IMR-90 (cell line): ENCODE measurements around the gene TYR. TPM values are rescaled to one million over a fixed set of nuclear protein-coding genes. Genes with fewer than 3 reads are reported as not detected.

Experiments used
- ATAC-seq: fragments of 200-7000 bp; cut with Tn5 transposase; 2 replicates; pipeline ENCODE4 v1.9.1; 2020; ENCODE audit warnings: low read depth, mild to moderate bottlenecking, moderate library complexity
- BruUV-seq: library from RNA; stranded (reverse); fragments of 400-500 nt; replicated peaks from 2 replicates; lab custom pipeline; 2021; lab: Mats Ljungman, UMichigan
- CTCF ChIA-PET: fragments of 300-600 bp; formaldehyde crosslinking; extraction: SDS; loops from one replicate; lab custom pipeline; 2021; ENCODE audit warnings: antibody characterized with exemption; lab: Yijun Ruan, JAX
- POLR2A ChIA-PET: fragments of 300-600 bp; sonication (Branson Sonifier 250); formaldehyde crosslinking; loops from one replicate; lab custom pipeline; 2022; ENCODE audit warnings: antibody characterized with exemption; ENCODE audit not compliant: unreplicated experiment; lab: Charles Lee
- DNase-seq: peaks from one replicate; pipeline ENCODE4 v3.0.0; 2013
- H2AFZ ChIP-seq: replicated peaks from 2 replicates; pipeline ENCODE3; 2013; ENCODE audit warnings: low read length, mild to moderate bottlenecking; ENCODE audit not compliant: poor library complexity
- H2AK5ac ChIP-seq: 2 replicates; pipeline ENCODE4 v1.6.1; 2013; ENCODE audit warnings: low read depth, low read length, inconsistent platforms
- H2AK9ac ChIP-seq: replicated peaks from 2 replicates; pipeline ENCODE3; 2013; ENCODE audit warnings: mild to moderate bottlenecking, low read depth, low read length, moderate library complexity; ENCODE audit not compliant: poor library complexity
- H2BK120ac ChIP-seq: 2 replicates; pipeline ENCODE4 v1.6.1; 2013; ENCODE audit warnings: low read depth, low read length, inconsistent platforms
- H2BK15ac ChIP-seq: 3 replicates; pipeline ENCODE4 v1.6.1; 2013; ENCODE audit warnings: low read depth, low read length, inconsistent platforms
- H2BK20ac ChIP-seq: 2 replicates; pipeline ENCODE4 v1.6.1; 2013; ENCODE audit warnings: low read depth, mild to moderate bottlenecking, inconsistent platforms, low read length, moderate library complexity
- H2BK5ac ChIP-seq: 2 replicates; pipeline ENCODE4 v1.6.1; 2013; ENCODE audit warnings: mild to moderate bottlenecking, low read depth, low read length, inconsistent platforms; ENCODE audit not compliant: poor library complexity, severe bottlenecking
- H3K14ac ChIP-seq: replicated peaks from 2 replicates; pipeline ENCODE4 v1.6.1; 2013; ENCODE audit warnings: low read depth, low read length, inconsistent platforms
- H3K18ac ChIP-seq: 2 replicates; pipeline ENCODE4 v1.6.1; 2013; ENCODE audit warnings: low read depth, low read length, control low read depth
- H3K23ac ChIP-seq: 2 replicates; pipeline ENCODE4 v1.6.1; 2013; ENCODE audit warnings: low read depth, low read length, inconsistent platforms
- H3K27ac ChIP-seq: 2 replicates; pipeline ENCODE4 v1.5.1; 2013; ENCODE audit warnings: mild to moderate bottlenecking, control low read depth, low read length; ENCODE audit not compliant: insufficient read depth
- H3K27me3 ChIP-seq: 2 replicates; pipeline ENCODE4 v1.6.1; 2013; ENCODE audit warnings: low read length; ENCODE audit not compliant: control insufficient read depth, insufficient read depth
- H3K36me3 ChIP-seq: 2 replicates; pipeline ENCODE4 v1.6.1; 2013; ENCODE audit warnings: low read length, mixed read lengths; ENCODE audit not compliant: control insufficient read depth, insufficient read depth
- H3K4ac ChIP-seq: 2 replicates; pipeline ENCODE4 v1.6.1; 2013; ENCODE audit warnings: low read depth, low read length, inconsistent platforms
- H3K4me1 ChIP-seq: 2 replicates; pipeline ENCODE4 v1.6.1; 2013; ENCODE audit warnings: low read length, mixed read lengths; ENCODE audit not compliant: control insufficient read depth, insufficient read depth
- H3K4me2 ChIP-seq: 2 replicates; pipeline ENCODE4 v1.6.1; 2013; ENCODE audit warnings: low read depth, mild to moderate bottlenecking, control low read depth, low read length, moderate library complexity
- H3K4me3 ChIP-seq: 2 replicates; pipeline ENCODE4 v1.5.1; 2013; ENCODE audit warnings: low read depth, mild to moderate bottlenecking, control low read depth, low read length, moderate library complexity; ENCODE audit not compliant: insufficient read depth
- H3K56ac ChIP-seq: 2 replicates; pipeline ENCODE4 v1.6.1; 2013; ENCODE audit warnings: low read length, inconsistent platforms; ENCODE audit not compliant: insufficient read depth; ENCODE audit errors: extremely low read depth
- H3K79me1 ChIP-seq, 2 experiments: 2 replicates each; pipeline ENCODE4 v1.6.1; 2013; ENCODE audit warnings: low read length in 2 of 2, inconsistent platforms in 1 of 2, low read depth in 1 of 2
- H3K9ac ChIP-seq: 2 replicates; pipeline ENCODE4 v1.6.1; 2013; ENCODE audit warnings: low read depth, low read length, control low read depth
- H3K9me1 ChIP-seq: 2 replicates; pipeline ENCODE4 v1.6.1; 2013; ENCODE audit warnings: low read length, inconsistent platforms; ENCODE audit not compliant: insufficient read depth
- H3K9me3 ChIP-seq: 2 replicates; pipeline ENCODE4 v1.6.1; 2013; ENCODE audit warnings: low read length; ENCODE audit not compliant: control insufficient read depth, insufficient read depth
- H4K20me1 ChIP-seq: 2 replicates; pipeline ENCODE4 v1.6.1; 2013; ENCODE audit warnings: low read length, inconsistent platforms; ENCODE audit not compliant: insufficient read depth
- H4K5ac ChIP-seq: 2 replicates; pipeline ENCODE4 v1.6.1; 2013; ENCODE audit warnings: mild to moderate bottlenecking, low read depth, low read length, control low read depth
- H4K8ac ChIP-seq, 2 experiments: 2 replicates each; pipeline ENCODE4 v1.6.1; 2013; ENCODE audit warnings: low read depth in 2 of 2, low read length in 2 of 2, control low read depth in 1 of 2, inconsistent platforms in 1 of 2
- H4K91ac ChIP-seq: 2 replicates; pipeline ENCODE4 v1.6.1; 2013; ENCODE audit warnings: low read depth, low read length, inconsistent platforms; ENCODE audit not compliant: insufficient read depth
- BHLHE40 ChIP-seq: fragments of 150-350 bp; IDR thresholded peaks from 2 replicates; pipeline ENCODE4 v1.6.1; 2016; ENCODE audit warnings: mild to moderate bottlenecking, low read depth, low read length
- CEBPB ChIP-seq: IDR thresholded peaks from 2 replicates; pipeline ENCODE4 v1.6.1; 2012; ENCODE audit warnings: low read depth, low read length, improper control_type of control experiment
- CHD1 ChIP-seq: IDR thresholded peaks from 2 replicates; pipeline ENCODE4 v1.6.1; 2012; ENCODE audit warnings: low read depth, low read length, improper control_type of control experiment
- FOS ChIP-seq: fragments of 150-350 bp; IDR thresholded peaks from 2 replicates; pipeline ENCODE4 v1.6.1; 2016; ENCODE audit warnings: low read depth, low read length
- MAFK ChIP-seq: IDR thresholded peaks from 2 replicates; pipeline ENCODE4 v1.6.1; 2012; ENCODE audit warnings: low read depth, low read length, improper control_type of control experiment
- MAZ ChIP-seq: IDR thresholded peaks from 2 replicates; pipeline ENCODE4 v1.6.1; 2012; ENCODE audit warnings: low read depth, mild to moderate bottlenecking, low read length, improper control_type of control experiment, moderate library complexity, borderline replicate concordance
- MXI1 ChIP-seq: IDR thresholded peaks from 2 replicates; pipeline ENCODE4 v1.6.1; 2012; ENCODE audit warnings: low read depth, mild to moderate bottlenecking, low read length, moderate library complexity, borderline replicate concordance
- NFE2L2 ChIP-seq: fragments of 150-350 bp; IDR thresholded peaks from 2 replicates; pipeline ENCODE4 v1.6.1; 2016; ENCODE audit warnings: low read depth, mild to moderate bottlenecking, low read length
- POLR2A ChIP-seq: IDR thresholded peaks from 2 replicates; pipeline ENCODE4 v1.6.1; 2012; ENCODE audit warnings: mild to moderate bottlenecking, low read depth, low read length
- RCOR1 ChIP-seq: IDR thresholded peaks from 2 replicates; pipeline ENCODE4 v1.6.1; 2012; ENCODE audit warnings: mild to moderate bottlenecking, low read length, improper control_type of control experiment; ENCODE audit not compliant: insufficient replicate concordance
- RFX5 ChIP-seq: IDR thresholded peaks from 2 replicates; pipeline ENCODE4 v1.8.0; 2012; ENCODE audit warnings: low read depth, mild to moderate bottlenecking, low read length, moderate library complexity
- SMC3 ChIP-seq: fragments of 150-350 bp; IDR thresholded peaks from 2 replicates; pipeline ENCODE4 v1.6.1; 2016; ENCODE audit warnings: low read depth, mild to moderate bottlenecking, antibody characterized with exemption, low read length, moderate library complexity
- dilution Hi-C: fragments of 300-500 bp; cut with HindIII; formaldehyde crosslinking; loops from one replicate; pipeline ENCODE4 v1.14.3; 2018; ENCODE audit warnings: low sequenced_read_pairs; ENCODE audit not compliant: unreplicated experiment
- in situ Hi-C: fragments of 300-500 bp; cut with MboI; formaldehyde crosslinking; loops from 3 replicates; pipeline ENCODE4 v1.14.3; 2019; ENCODE audit warnings: low sequenced_read_pairs, inconsistent platforms, mixed read lengths
- intact Hi-C: fragments of 100-400 bp; cut with micrococcal nuclease; formaldehyde crosslinking; loops from 2 replicates; pipeline ENCODE4 v1.10.0; 2022
- polyA plus RNA-seq, 3 experiments: library from polyadenylated mRNA; depleted of rRNA; stranded (reverse); fragments of >200 nt; gene quantifications; 2 replicates each; pipeline ENCODE4 v1.2.3, GENCODE V29; 2012; ENCODE audit warnings: low replicate concordance in 1 of 3
- total RNA-seq: library from RNA; depleted of rRNA; stranded (reverse); fragments of >200 nt; gene quantifications from 2 replicates; pipeline ENCODE4 v1.2.3, GENCODE V29; 2012
- TF ChIP-seq, protein P1 (sequence below): conservative IDR thresholded peaks from 2 replicates; pipeline ENCODE4 v1.5.1; 2012; ENCODE audit warnings: mild to moderate bottlenecking, low read depth, low read length, improper control_type of control experiment
- TF ChIP-seq, protein P2 (sequence below): fragments of 150-350 bp; IDR thresholded peaks from 2 replicates; pipeline ENCODE4 v1.6.1; 2016; ENCODE audit warnings: low read depth, mild to moderate bottlenecking, low read length, moderate library complexity, borderline replicate concordance
- TF ChIP-seq, protein P3 (sequence below): fragments of 150-350 bp; IDR thresholded peaks from 2 replicates; pipeline ENCODE4 v1.6.1; 2017; ENCODE audit warnings: mild to moderate bottlenecking, antibody characterized with exemption, low read length, low read depth

Gene TYR
- total and polyA plus RNA-seq, 2 of the 4 experiments (the other 2 are of a cell fraction) = not detected

DNA sequence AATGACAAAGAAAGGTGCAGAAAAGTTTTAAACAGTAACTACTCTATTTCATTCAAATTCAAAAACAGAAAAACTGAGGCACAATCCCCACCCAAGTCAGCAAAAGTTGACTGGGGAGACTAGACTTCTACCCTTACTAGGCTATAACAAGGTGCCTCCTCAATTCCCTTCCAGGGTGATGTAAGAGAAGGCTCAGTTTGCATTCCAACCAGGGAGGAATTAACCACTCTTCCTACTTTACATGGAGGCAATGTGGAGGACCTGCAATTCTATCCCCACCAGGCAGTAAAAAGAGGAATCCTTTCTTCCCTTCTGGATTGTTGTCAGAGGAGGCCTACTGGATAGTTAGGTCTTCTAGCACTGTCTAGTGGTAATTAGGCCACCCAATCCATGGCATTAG lies 26.1 kb downstream of the TYR start:
- no peak overlapping the region for H3K4me2 ChIP-seq
- no peak overlapping the region for H2AK5ac ChIP-seq
- in situ Hi-C loops (no loop called here), intact Hi-C loops (no loop called here), dilution Hi-C loops (no loop called here)
- POLR2A ChIA-PET = no interaction called here
- H3K9me1 ChIP-seq = no peaks in the 10 kb centered on the region
- H2BK120ac ChIP-seq = no peak overlapping the region
- no peak overlapping the region for H4K91ac ChIP-seq
- no peak for DNase-seq
- H3K9me3 ChIP-seq = no peaks in the 10 kb centered on the region
- CTCF ChIA-PET = interaction anchor here (0.5 kb wide), 1 partner anchor 101 kb away, joined by 5 read pairs; no protein-coding TSS in a partner anchor
- H2BK20ac ChIP-seq = no peak overlapping the region
- no peak overlapping the region for H2BK15ac ChIP-seq
- no TSS peak for BruUV-seq
- no peak overlapping the region for H4K8ac ChIP-seq
- H3K27ac ChIP-seq = no peak overlapping the region
- H3K4ac ChIP-seq = no peak overlapping the region
- H3K4me3 ChIP-seq = no peak overlapping the region
- H2AFZ ChIP-seq = no peak overlapping the region
- no peaks in the 10 kb centered on the region for H3K36me3 ChIP-seq
- no peak overlapping the region for H3K18ac ChIP-seq
- no peaks in the 10 kb centered on the region for H3K79me1 ChIP-seq
- no peak overlapping the region for H4K5ac ChIP-seq
- no peaks in the 10 kb centered on the region for H3K27me3 ChIP-seq
- H3K14ac ChIP-seq = no peak overlapping the region
- no peak for ATAC-seq
- no peak overlapping the region for H2BK5ac ChIP-seq
- no peak overlapping the region for H3K9ac ChIP-seq
- no peak overlapping the region for H3K56ac ChIP-seq
- no peak overlapping the region for H3K23ac ChIP-seq
- H3K4me1 ChIP-seq = no peaks in the 10 kb centered on the region
- H4K20me1 ChIP-seq = no peaks in the 10 kb centered on the region
- TF ChIP-seq CHD1 (no peak), SMC3 (no peak), MXI1 (no peak), MAZ (no peak), CEBPB (no peak), RFX5 (no peak), POLR2A (no peak), NFE2L2 (no peak), RCOR1 (no peak), MAFK (no peak), BHLHE40 (no peak), FOS (no peak)
- TF ChIP-seq, protein P1, sequence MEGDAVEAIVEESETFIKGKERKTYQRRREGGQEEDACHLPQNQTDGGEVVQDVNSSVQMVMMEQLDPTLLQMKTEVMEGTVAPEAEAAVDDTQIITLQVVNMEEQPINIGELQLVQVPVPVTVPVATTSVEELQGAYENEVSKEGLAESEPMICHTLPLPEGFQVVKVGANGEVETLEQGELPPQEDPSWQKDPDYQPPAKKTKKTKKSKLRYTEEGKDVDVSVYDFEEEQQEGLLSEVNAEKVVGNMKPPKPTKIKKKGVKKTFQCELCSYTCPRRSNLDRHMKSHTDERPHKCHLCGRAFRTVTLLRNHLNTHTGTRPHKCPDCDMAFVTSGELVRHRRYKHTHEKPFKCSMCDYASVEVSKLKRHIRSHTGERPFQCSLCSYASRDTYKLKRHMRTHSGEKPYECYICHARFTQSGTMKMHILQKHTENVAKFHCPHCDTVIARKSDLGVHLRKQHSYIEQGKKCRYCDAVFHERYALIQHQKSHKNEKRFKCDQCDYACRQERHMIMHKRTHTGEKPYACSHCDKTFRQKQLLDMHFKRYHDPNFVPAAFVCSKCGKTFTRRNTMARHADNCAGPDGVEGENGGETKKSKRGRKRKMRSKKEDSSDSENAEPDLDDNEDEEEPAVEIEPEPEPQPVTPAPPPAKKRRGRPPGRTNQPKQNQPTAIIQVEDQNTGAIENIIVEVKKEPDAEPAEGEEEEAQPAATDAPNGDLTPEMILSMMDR = no peak
- TF ChIP-seq, protein P2, sequence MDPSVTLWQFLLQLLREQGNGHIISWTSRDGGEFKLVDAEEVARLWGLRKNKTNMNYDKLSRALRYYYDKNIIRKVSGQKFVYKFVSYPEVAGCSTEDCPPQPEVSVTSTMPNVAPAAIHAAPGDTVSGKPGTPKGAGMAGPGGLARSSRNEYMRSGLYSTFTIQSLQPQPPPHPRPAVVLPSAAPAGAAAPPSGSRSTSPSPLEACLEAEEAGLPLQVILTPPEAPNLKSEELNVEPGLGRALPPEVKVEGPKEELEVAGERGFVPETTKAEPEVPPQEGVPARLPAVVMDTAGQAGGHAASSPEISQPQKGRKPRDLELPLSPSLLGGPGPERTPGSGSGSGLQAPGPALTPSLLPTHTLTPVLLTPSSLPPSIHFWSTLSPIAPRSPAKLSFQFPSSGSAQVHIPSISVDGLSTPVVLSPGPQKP = no peak
- TF ChIP-seq, protein P3, sequence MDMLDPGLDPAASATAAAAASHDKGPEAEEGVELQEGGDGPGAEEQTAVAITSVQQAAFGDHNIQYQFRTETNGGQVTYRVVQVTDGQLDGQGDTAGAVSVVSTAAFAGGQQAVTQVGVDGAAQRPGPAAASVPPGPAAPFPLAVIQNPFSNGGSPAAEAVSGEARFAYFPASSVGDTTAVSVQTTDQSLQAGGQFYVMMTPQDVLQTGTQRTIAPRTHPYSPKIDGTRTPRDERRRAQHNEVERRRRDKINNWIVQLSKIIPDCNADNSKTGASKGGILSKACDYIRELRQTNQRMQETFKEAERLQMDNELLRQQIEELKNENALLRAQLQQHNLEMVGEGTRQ = no peak
- H2AK9ac ChIP-seq = no peak overlapping the region
